C4-2B (cell line): ENCODE measurements around the gene ZFHX2.

ENCODE experiments used
- H3K27ac ChIP-seq: fragments of 450-650 bp; 2 replicates; pipeline ENCODE4 v1.5.1; 2017
- ZFX ChIP-seq: fragments of 450-650 bp; IDR thresholded peaks from 2 replicates; pipeline ENCODE4 v1.6.1; 2017
- TF ChIP-seq, protein P1 (sequence below): fragments of 450-650 bp; conservative IDR thresholded peaks from 2 replicates; pipeline ENCODE4 v1.5.1; 2017; ENCODE audit warnings: mild to moderate bottlenecking

ZFHX2 gene

DNA sequence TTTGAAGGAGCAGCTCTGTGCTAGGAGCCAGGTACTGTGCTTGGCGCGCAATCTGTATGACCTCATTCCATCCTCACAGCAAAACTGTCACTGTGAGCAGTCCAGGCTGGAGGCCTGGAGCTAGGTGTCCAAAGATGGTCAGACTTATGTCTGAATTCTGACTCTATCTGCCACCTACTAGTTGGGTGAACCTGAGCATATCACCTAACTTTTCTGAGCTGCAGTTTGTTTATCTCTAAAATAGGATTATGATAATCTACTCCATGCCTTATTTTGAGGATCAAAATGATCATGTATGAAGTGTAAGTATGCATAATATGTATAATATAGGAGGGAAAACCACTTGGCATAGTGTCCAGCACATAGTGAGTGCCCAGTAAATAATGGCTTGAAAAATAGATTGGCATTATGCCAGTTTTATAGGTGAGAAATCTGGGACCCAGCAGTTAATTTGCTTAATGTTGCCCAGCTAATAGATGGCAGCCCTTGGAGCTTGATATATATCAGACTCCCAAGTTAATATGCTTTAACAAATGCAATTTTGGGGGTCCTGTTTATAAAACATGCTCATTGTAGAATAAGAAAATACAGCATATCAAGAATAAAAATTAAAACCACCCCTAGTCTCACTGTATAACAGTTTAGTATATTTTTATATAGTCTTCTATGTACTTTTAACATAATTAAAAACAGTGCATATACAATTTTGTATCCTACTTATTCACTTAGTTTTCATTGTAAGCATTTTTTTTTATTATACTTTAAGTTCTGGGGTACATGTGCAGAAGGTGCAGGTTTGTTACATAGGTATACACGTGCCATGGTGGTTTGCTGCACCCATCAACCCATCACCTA, 31.6 kb upstream of the ZFHX2 start:
- TF ChIP-seq ZFX: no peak
- TF ChIP-seq, protein P1, sequence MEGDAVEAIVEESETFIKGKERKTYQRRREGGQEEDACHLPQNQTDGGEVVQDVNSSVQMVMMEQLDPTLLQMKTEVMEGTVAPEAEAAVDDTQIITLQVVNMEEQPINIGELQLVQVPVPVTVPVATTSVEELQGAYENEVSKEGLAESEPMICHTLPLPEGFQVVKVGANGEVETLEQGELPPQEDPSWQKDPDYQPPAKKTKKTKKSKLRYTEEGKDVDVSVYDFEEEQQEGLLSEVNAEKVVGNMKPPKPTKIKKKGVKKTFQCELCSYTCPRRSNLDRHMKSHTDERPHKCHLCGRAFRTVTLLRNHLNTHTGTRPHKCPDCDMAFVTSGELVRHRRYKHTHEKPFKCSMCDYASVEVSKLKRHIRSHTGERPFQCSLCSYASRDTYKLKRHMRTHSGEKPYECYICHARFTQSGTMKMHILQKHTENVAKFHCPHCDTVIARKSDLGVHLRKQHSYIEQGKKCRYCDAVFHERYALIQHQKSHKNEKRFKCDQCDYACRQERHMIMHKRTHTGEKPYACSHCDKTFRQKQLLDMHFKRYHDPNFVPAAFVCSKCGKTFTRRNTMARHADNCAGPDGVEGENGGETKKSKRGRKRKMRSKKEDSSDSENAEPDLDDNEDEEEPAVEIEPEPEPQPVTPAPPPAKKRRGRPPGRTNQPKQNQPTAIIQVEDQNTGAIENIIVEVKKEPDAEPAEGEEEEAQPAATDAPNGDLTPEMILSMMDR: no peak
- no peak overlapping the region for H3K27ac ChIP-seq

DNA sequence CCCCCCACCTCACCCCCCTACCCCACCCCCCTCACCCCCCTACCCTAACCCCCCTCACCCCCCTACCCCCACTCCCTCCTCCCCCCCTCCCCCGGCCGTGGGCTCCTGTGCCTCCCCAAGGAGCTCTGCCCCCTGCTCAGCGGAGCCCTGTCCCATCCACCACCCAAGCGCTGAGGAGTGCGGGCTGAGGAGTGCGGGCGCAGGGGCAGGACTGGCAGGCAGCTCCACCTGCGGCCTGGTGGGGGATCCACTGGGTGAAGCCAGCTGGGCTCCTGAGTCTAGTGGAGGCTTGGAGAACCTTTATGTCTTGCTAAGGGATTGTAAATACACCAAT, 29.4 kb upstream of the ZFHX2 start:
- no peak for TF ChIP-seq ZFX
- H3K27ac ChIP-seq: no peak overlapping the region

DNA sequence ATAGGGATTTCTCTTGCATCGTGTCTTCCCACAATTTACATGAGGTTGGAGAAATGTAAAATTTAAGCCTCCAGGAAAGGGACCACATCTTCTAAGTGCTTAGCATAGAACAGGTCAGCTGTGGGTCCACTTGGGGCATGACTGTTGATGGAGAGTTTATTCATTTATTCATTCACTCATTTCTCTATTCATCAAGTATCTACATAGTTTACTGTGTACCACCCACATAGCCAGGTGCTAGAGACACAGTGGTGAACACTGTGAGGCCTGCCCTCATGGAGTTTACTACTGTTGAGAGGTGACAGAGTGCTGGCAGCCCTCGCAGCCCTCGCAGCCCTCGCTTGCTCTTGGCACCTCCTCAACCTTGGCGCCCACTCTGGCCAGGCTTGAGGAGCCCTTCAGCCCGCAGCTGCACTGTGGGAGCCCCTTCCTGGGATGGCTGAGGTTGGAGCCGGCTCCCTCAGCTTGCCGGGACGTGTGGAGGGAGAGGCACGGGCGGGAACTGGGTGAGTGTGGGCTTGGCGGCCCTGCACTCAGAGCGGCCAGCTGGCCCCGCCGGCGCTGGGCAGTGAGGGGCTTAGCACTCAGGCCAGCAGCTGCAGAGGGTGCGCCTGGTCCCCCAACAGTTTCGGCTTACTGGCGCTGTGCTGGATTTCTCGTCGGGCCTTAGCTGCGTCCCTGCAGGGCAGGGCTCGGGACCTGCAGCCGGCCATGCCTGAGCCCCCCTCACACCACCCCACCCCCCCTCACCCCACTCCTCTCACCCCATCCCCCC, 28.8 kb upstream of the ZFHX2 start:
- TF ChIP-seq, protein P1: no peak
- no peak for TF ChIP-seq ZFX
- H3K27ac ChIP-seq: no peak overlapping the region

DNA sequence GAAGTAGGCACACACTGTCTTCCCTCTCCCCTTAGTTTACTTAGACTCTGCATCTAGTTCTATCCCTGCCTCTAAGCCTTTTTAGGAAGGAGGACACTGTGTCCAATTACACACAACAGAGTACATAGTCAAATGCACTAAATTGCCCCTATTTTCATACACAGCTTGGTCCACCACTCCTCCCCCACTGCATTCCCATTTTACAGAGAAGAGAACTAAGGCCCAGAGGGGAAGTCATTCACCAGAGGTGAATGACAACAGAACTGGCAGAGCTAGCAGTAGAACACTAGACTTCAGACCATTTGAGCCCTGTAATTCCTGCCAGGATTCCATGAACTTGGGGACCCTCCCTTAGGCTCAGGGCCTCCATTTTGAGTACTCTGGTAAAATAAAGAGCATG, 28.2 kb upstream of the ZFHX2 start:
- no peak for TF ChIP-seq ZFX
- TF ChIP-seq, protein P1: no peak
- H3K27ac ChIP-seq: no peak overlapping the region

DNA sequence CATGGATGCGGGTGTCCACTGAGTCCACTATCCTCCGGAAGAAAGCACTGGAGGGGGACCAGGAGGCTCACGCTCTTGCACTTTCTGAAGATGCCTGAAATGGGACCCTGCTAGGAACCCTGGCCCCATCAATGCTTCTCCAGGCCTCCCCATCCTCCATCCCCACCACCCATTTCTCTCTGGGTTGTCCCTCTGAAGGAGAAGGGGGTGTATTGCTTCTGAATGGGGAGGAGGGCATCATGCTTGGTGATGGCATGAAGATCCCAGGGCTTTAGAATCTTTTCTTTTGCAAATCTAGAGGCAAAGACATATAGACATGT, 27.7 kb upstream of the ZFHX2 start:
- H3K27ac ChIP-seq: no peak overlapping the region
- no peak for TF ChIP-seq ZFX
- TF ChIP-seq, protein P1: no peak

DNA sequence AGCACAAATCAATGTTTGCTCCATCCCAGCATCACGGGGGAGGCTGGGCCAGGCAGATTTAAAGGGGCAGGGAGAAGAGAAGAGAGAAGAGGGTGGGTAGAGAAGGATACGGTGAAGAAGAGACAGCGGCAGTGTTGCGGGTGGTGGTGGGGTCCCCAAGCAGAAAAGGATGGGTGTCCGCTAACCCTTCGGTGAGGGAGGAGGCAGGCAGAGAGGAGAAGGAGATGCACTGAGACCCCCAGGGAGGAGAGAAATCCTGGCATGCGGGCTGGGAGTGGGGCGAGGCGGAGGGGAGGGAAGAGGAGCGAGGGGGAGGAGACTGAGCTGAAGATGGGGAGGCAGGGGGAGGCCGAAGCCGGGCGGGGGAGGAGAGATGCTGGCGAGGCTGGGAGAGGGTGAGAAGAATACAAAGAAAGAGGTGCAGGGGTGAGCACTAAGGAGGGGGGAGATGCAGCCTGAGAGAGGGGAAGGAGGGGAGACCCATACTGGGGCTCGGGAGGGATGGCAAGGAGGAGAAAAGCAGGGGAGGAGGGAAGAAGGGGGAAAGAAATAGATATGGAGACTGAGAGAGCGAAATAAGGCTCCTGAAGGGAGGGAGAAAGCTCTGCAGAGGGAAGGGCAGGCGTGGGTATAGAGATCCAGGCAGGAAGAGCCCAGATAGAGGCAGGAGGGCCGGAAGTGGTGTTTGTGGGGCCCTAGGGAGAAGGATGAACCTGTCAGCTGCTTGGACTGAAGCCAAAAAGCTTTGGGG, 27.2 kb upstream of the ZFHX2 start, which contains the start of gene JPH4:
JPH4 (minus strand) TSS at position 231 of the 751 bp plus-strand sequence. CDS start 1,337 bp downstream, outside the sequence.
- TF ChIP-seq ZFX: no peak
- TF ChIP-seq, protein P1: no peak
- no peak within 1 kb of the TSS for H3K27ac ChIP-seq

DNA sequence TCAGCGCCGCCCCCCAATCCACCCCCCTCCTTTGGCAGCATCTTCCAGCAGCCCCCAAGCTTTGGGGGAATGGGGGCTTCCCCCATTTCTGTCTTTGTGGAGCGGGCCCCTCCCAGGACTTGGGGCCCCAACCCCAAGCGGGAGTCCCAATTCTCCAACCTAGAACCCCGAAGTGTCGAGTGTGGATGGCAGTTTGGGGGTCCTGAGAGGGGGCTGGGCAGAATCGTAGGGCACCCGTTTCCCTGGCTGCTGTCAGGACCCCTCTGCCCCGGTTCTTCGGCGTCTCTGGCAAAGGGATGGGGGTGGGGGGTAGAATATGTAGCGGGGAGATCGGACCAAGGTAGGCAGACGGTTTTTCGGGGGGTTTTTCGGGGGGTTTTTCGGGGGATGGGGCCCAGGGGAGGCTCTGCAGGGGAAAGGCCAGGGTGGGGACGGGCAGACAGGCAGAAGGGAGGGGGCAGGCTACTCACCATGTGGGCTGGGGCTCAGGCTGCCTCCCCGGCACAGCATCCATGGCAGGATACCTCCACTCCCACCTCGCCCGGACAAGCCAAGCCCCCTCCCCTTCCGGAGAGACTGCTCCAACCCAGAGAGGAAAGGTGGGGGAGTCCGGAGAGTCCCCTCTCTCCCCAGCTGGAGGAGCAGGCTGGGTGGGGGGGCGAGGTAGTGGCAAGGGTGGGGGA, 26.3 kb upstream of the ZFHX2 start:
- no peak for TF ChIP-seq ZFX
- TF ChIP-seq, protein P1: no peak
- no peak overlapping the region for H3K27ac ChIP-seq
